Measurements from ENCODE around the gene P2RY6. TPM values are rescaled to one million over a fixed set of nuclear protein-coding genes. Genes with fewer than 3 reads are reported as not detected.
A peak's percentile ranks its signal among the peaks of the same experiment; 100 is the strongest.
"Not testable (repeated sequence)": the region's sequence is repeated elsewhere in the genome, so short reads cannot be mapped to it uniquely, and the experiment has no call there.

P2RY6 gene
- total and polyA plus RNA-seq, 8 donors: 0.29 to 2.9 (median 1.3) TPM; not detected in 3

GRCh38 chr11:73269459-73270015 is 2.6 kb upstream of the P2RY6 start:
- no peaks in the 10 kb centered on the region for H3K36me3 ChIP-seq
- no peaks in the 10 kb centered on the region for H3K9me3 ChIP-seq
- peak; percentile 24 to 47 for DNase-seq
- TF ChIP-seq POLR2A (IDR thresholded peaks at IDR 0.05): no peak
- TF ChIP-seq EP300 (IDR thresholded peaks at IDR 0.05): no peak
- no peak for TF ChIP-seq POLR2AphosphoS5 (IDR thresholded peaks at IDR 0.05)
- TF ChIP-seq, protein P1, sequence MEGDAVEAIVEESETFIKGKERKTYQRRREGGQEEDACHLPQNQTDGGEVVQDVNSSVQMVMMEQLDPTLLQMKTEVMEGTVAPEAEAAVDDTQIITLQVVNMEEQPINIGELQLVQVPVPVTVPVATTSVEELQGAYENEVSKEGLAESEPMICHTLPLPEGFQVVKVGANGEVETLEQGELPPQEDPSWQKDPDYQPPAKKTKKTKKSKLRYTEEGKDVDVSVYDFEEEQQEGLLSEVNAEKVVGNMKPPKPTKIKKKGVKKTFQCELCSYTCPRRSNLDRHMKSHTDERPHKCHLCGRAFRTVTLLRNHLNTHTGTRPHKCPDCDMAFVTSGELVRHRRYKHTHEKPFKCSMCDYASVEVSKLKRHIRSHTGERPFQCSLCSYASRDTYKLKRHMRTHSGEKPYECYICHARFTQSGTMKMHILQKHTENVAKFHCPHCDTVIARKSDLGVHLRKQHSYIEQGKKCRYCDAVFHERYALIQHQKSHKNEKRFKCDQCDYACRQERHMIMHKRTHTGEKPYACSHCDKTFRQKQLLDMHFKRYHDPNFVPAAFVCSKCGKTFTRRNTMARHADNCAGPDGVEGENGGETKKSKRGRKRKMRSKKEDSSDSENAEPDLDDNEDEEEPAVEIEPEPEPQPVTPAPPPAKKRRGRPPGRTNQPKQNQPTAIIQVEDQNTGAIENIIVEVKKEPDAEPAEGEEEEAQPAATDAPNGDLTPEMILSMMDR (IDR thresholded peaks at IDR 0.05): no peak
- H3K4me1 ChIP-seq: peaks cover 1 to 31% (median 4%) of the 10 kb centered on the region in 4 donors
- no peak overlapping the region for H3K27ac ChIP-seq
- H3K4me3 ChIP-seq: no peak overlapping the region
- intact Hi-C loops (cut with DNase I; ENCODE audit: low total_unique reads): no loop called here
- peaks cover 0 to 36% (median 11%) of the 10 kb centered on the region in 3 donors for H3K27me3 ChIP-seq
- 73 to 78% (median 75%) methylated on average over 7 of the region's 7 CpGs for WGBS, 5 donors

GRCh38 chr11:73270016-73270854 is 1.9 kb upstream of the P2RY6 start:
- Histone ChIP-seq H3K9me3 (no peaks in the 10 kb centered on the region), H3K27me3 (peaks cover 0 to 29% (median 4%) of the 10 kb centered on the region in 3 donors), H3K27ac (no peak overlapping the region), H3K4me3 (no peak overlapping the region), H3K4me1 (peaks cover 0 to 29% (median 2%) of the 10 kb centered on the region in 4 donors), H3K36me3 (no peaks in the 10 kb centered on the region)
- intact Hi-C loops (cut with DNase I; ENCODE audit: low total_unique reads): no loop called here
- 76 to 91% (median 87%) methylated on average over 7 of the region's 7 CpGs for WGBS, 5 donors
- peak in 1 of 2 donors; percentile 23 for DNase-seq
- TF ChIP-seq POLR2A (IDR thresholded peaks at IDR 0.05) (no peak), EP300 (IDR thresholded peaks at IDR 0.05) (no peak), POLR2AphosphoS5 (IDR thresholded peaks at IDR 0.05) (no peak)
- TF ChIP-seq, protein P1 (IDR thresholded peaks at IDR 0.05): no peak

DNA sequence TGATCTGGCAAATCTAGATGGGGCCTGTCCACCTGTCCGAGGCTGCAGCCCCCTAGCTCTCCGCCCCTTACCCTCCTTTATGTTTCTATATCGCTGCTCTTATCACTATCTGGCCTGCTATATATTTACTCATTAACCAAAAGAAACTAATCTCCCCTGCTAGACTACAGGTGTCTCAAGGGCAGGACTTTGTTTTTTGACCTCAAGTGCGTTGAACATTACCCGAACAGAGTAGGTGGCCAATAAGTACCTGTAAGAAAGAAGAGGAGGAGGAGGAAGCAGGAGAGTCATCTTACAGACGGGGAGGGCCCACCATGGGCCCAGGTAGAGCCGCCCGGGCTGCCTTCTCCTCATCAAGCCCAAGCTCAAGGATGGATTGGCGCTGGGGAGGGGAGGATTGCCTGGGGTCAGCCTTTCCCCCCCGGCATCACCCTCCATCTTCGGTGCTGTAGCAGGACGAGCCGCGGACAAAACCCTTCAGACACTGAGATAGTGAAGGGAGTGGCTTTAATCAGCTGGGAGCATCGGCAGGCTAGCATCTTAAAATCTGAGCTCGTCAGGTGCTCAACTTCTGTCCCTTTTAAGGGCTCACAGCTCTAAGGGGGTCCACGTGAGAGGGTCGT is 1.2 kb upstream of the P2RY6 start:
- TF ChIP-seq, protein P1 (IDR thresholded peaks at IDR 0.05): no peak
- TF ChIP-seq POLR2A (IDR thresholded peaks at IDR 0.05) (no peak), EP300 (IDR thresholded peaks at IDR 0.05) (no peak), POLR2AphosphoS5 (IDR thresholded peaks at IDR 0.05) (no peak)
- intact Hi-C loops (cut with DNase I; ENCODE audit: low total_unique reads): no loop called here
- DNase-seq: peak in 1 of 2 donors; percentile 25
- Histone ChIP-seq H3K36me3 (no peaks in the 10 kb centered on the region), H3K4me3 (no peak overlapping the region), H3K9me3 (no peaks in the 10 kb centered on the region), H3K27ac (no peak overlapping the region), H3K27me3 (peaks cover 0 to 25% (median 0%) of the 10 kb centered on the region in 3 donors), H3K4me1 (peaks cover 0 to 29% (median 2%) of the 10 kb centered on the region in 4 donors)
- 64 to 83% (median 66%) methylated on average over 17 to 18 of the region's 18 CpGs for WGBS, 5 donors

DNA sequence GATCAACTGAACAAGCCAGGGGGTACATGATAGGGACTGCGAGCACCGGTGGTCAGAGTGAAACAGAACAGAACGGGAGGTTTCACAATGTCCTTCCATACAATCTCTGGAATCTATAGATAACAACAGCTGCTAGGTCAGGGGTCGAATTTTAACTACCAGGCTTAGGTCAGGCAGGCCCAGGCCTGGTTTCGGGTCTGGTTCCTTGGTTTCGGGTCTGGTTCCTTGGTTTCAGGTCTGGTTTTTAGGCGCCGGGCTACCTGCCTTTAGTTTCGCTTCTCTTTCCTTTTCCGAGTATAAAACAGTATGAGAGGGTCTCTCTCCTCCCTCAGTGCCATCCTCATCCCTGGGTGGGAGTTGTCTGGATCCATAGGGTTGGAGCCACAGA is 666 bp upstream of the P2RY6 start:
- 77 to 83% (median 79%) methylated on average over 10 of the region's 10 CpGs for WGBS, 5 donors

More for the DNA sequence above, 666 bp upstream of the P2RY6 start:
- peak in 1 of 2 donors; percentile 23 for DNase-seq
- intact Hi-C loops (cut with DNase I; ENCODE audit: low total_unique reads); H3K4me3 ChIP-seq; H3K9me3 ChIP-seq; H3K36me3 ChIP-seq: not testable (repeated sequence)
- Histone ChIP-seq H3K4me1 (peaks cover 0 to 29% (median 2%) of the 10 kb centered on the region in 4 donors), H3K27ac (peak overlapping the region in 1 of 5 donors; percentile 22), H3K27me3 (peaks cover 0 to 25% (median 0%) of the 10 kb centered on the region in 3 donors)

Measured in stomach (tissue), 9 donors.